Stimulated activated CD4-positive, alpha-beta T cell treated with anti-CD3 and anti-CD28 coated beads, Interleukin-15, amount 100 ng/mL, for 24 hours (primary cell): ENCODE results near the gene RAB41.
"Not testable (repeated sequence)": the region's sequence is repeated elsewhere in the genome, so short reads cannot be mapped to it uniquely, and the experiment has no call there.

Source experiments
- DNase-seq: peaks from one replicate; pipeline ENCODE4 v3.0.0-alpha.2; 2020

Gene RAB41

GRCh38 chrX:70281951-70282350, at the start of gene RAB41:
TSS of gene RAB41 (plus strand) at chrX:70282172. CDS start at chrX:70282218, 46 bp downstream.
- no peak for DNase-seq

- DNase-seq: no peak
Measured at GRCh38 chrX:70234355-70234754, 47.6 kb upstream of the RAB41 start, which contains the start of gene AWAT1. TSS of gene AWAT1 (plus strand) at chrX:70234655. CDS start at chrX:70234696, 41 bp downstream.

- no peak for DNase-seq
Measured at GRCh38 chrX:70240751-70241150, 41.2 kb upstream of the RAB41 start.

GRCh38 chrX:70241501-70241900, 40.5 kb upstream of the RAB41 start:
- no peak for DNase-seq

- DNase-seq: not testable (repeated sequence)
Measured at GRCh38 chrX:70243601-70244000, 38.4 kb upstream of the RAB41 start.

GRCh38 chrX:70244881-70245280, 37.1 kb upstream of the RAB41 start:
- no peak for DNase-seq

- DNase-seq: no peak
Measured at GRCh38 chrX:70247252-70247651, 34.7 kb upstream of the RAB41 start.

- DNase-seq: no peak
Measured at GRCh38 chrX:70252491-70252890, 29.5 kb upstream of the RAB41 start.

GRCh38 chrX:70253377-70254062, 28.5 kb upstream of the RAB41 start:
- DNase-seq: no peak

- DNase-seq: no peak
Measured at GRCh38 chrX:70254063-70254400, 27.9 kb upstream of the RAB41 start.

GRCh38 chrX:70254909-70255308, 27.1 kb upstream of the RAB41 start:
- no peak for DNase-seq

- DNase-seq: no peak
Measured at GRCh38 chrX:70255452-70255851, 26.5 kb upstream of the RAB41 start.

GRCh38 chrX:70257423-70258288, 24.3 kb upstream of the RAB41 start:
- DNase-seq: no peak

GRCh38 chrX:70260104-70260503, 21.9 kb upstream of the RAB41 start, which contains the start of gene P2RY4:
TSS of gene P2RY4 (minus strand) at chrX:70260204. CDS start at chrX:70259624, 580 bp downstream.
- DNase-seq: no peak

- peak; percentile 47 for DNase-seq
Measured at GRCh38 chrX:70262952-70263567, 18.9 kb upstream of the RAB41 start.

- no peak for DNase-seq
Measured at GRCh38 chrX:70264784-70265183, 17.2 kb upstream of the RAB41 start.

GRCh38 chrX:70268034-70268433, 13.9 kb upstream of the RAB41 start, which contains the start of gene ARR3:
TSS of gene ARR3 (plus strand) at chrX:70268334. CDS start at chrX:70269386, 1,052 bp downstream.
- DNase-seq: no peak

GRCh38 chrX:70274029-70274428, 7.9 kb upstream of the RAB41 start:
- DNase-seq: not testable (repeated sequence)

GRCh38 chrX:70279081-70279480, 2.9 kb upstream of the RAB41 start:
- DNase-seq: no peak

- DNase-seq: no peak
Measured at GRCh38 chrX:70280573-70280972, 1.4 kb upstream of the RAB41 start.

- DNase-seq: no peak
Measured at GRCh38 chrX:70289168-70289792, 7.3 kb downstream of the RAB41 start.

- peak; percentile 85 for DNase-seq
Measured at GRCh38 chrX:70289793-70290770, 8.1 kb downstream of the RAB41 start, which contains the start of the genes KIF4A and PDZD11. TSS of gene KIF4A (plus strand) at chrX:70290104. CDS start at chrX:70290459, 355 bp downstream. TSS of gene PDZD11 (minus strand) at chrX:70289927. CDS start at chrX:70289341, 586 bp downstream.
